H1 (cell line): ENCODE measurements around the gene ST6GALNAC4. TPM values are rescaled to one million over a fixed set of nuclear protein-coding genes. Genes with fewer than 3 reads are reported as not detected.

Experiments used
- CTCF ChIA-PET: fragments of 300-600 bp; sonication (Branson Sonifier 250); formaldehyde crosslinking; loops from one replicate; lab custom pipeline; 2021; ENCODE audit not compliant: partially characterized antibody; lab: Charles Lee
- POLR2A ChIA-PET: fragments of 300-600 bp; sonication (Branson Sonifier 250); formaldehyde crosslinking; loops from one replicate; lab custom pipeline; 2021; ENCODE audit warnings: inconsistent platforms; ENCODE audit not compliant: partially characterized antibody; lab: Charles Lee
- DNase-seq, 2 experiments: peaks; one replicate each; pipeline versions ENCODE4 v3.0.0 to v3.0.0-alpha.2; 2010 to 2022; ENCODE audit warnings: low spot score in 2 of 2, low read depth in 1 of 2, mixed read lengths in 1 of 2
- FAIRE-seq: peaks from 2 replicates; lab custom pipeline; 2011; peaks lifted over from hg19 to GRCh38; lab: Jason Lieb, UNC
- H2AFZ ChIP-seq: 2 replicates; pipeline ENCODE4 v1.8.1; 2012; ENCODE audit warnings: low read length, inconsistent platforms
- H2AK5ac ChIP-seq: 2 replicates; pipeline ENCODE4 v1.6.1; 2013; ENCODE audit warnings: low read depth, low read length
- H2BK120ac ChIP-seq: replicated peaks from 2 replicates; pipeline ENCODE3; 2013; ENCODE audit warnings: low read depth, low read length, inconsistent platforms
- H2BK12ac ChIP-seq: 2 replicates; pipeline ENCODE4 v1.6.1; 2013; ENCODE audit warnings: low read depth, low read length
- H2BK15ac ChIP-seq: 2 replicates; pipeline ENCODE4 v1.6.1; 2013; ENCODE audit warnings: low read length
- H2BK20ac ChIP-seq: 2 replicates; pipeline ENCODE4 v1.6.1; 2013; ENCODE audit warnings: low read length
- H2BK5ac ChIP-seq: 2 replicates; pipeline ENCODE4 v1.6.1; 2013; ENCODE audit warnings: low read depth, low read length
- H3K14ac ChIP-seq: 2 replicates; pipeline ENCODE4 v1.6.1; 2013; ENCODE audit warnings: inconsistent platforms; ENCODE audit not compliant: insufficient read length
- H3K18ac ChIP-seq: 2 replicates; pipeline ENCODE4 v1.6.1; 2013; ENCODE audit warnings: low read length; ENCODE audit errors: extremely low read depth
- H3K23ac ChIP-seq: 2 replicates; pipeline ENCODE4 v1.6.1; 2013; ENCODE audit warnings: inconsistent platforms; ENCODE audit not compliant: insufficient read length
- H3K23me2 ChIP-seq: 2 replicates; pipeline ENCODE4 v1.6.1; 2013; ENCODE audit warnings: low read depth, low read length
- H3K27ac ChIP-seq: 2 replicates; pipeline ENCODE4 v1.6.1; 2011; ENCODE audit warnings: low read depth, low read length, inconsistent platforms
- H3K27me3 ChIP-seq, 4 experiments: replicated peaks in 1 of 4; 1 replicate in 1 of 4; 2 replicates in 3 of 4; pipeline versions ENCODE4 v1.6.1 to v1.8.1; 2011 to 2013; ENCODE audit warnings: low read length in 3 of 4, mild to moderate bottlenecking in 3 of 4, inconsistent platforms in 2 of 4, mixed read lengths in 2 of 4, moderate library complexity in 1 of 4; ENCODE audit not compliant: control insufficient read depth in 3 of 4, insufficient read depth in 3 of 4; ENCODE audit errors: extremely low read depth in 1 of 4
- H3K36me3 ChIP-seq, 4 experiments: 2 replicates each; pipeline versions ENCODE4 v1.6.1 to v1.8.1; 2011 to 2013; ENCODE audit warnings: mild to moderate bottlenecking in 4 of 4, low read length in 3 of 4, moderate library complexity in 2 of 4, control low read depth in 1 of 4, inconsistent platforms in 1 of 4; ENCODE audit not compliant: insufficient read depth in 4 of 4, control insufficient read depth in 2 of 4
- H3K4ac ChIP-seq: replicated peaks from 2 replicates; pipeline ENCODE3; 2013; ENCODE audit warnings: low read length, low read depth, mixed read lengths, inconsistent platforms; ENCODE audit not compliant: insufficient read length
- H3K4me1 ChIP-seq, 4 experiments: replicated peaks in 1 of 4; 1 replicate in 1 of 4; 2 replicates in 3 of 4; pipeline versions ENCODE4 v1.6.1 to v1.8.1; 2011 to 2013; ENCODE audit warnings: low read length in 3 of 4, inconsistent platforms in 2 of 4, mixed read lengths in 1 of 4; ENCODE audit not compliant: insufficient read depth in 4 of 4, control insufficient read depth in 3 of 4
- H3K4me2 ChIP-seq, 2 experiments: 2 replicates each; pipeline versions ENCODE4 v1.6.1 to v1.8.1; 2011 to 2013; ENCODE audit warnings: low read depth in 2 of 2, low read length in 2 of 2, control low read depth in 1 of 2, inconsistent platforms in 1 of 2, mild to moderate bottlenecking in 1 of 2; ENCODE audit not compliant: insufficient read depth in 1 of 2
- H3K4me3 ChIP-seq, 4 experiments: fragments of 200-600, 300-600 bp in 1 of 4; sonication (generic), shearing (Covaris generic), sonication (Bioruptor Twin) in 1 of 4; 2 replicates each; pipeline versions ENCODE4 v1.5.1 to v1.8.1; 2011 to 2016; ENCODE audit warnings: low read length in 4 of 4, low read depth in 3 of 4, control low read depth in 2 of 4, inconsistent platforms in 2 of 4, mild to moderate bottlenecking in 2 of 4, mixed read lengths in 1 of 4, moderate library complexity in 1 of 4; ENCODE audit not compliant: insufficient read depth in 2 of 4; ENCODE audit errors: extremely low read depth in 1 of 4
- H3K56ac ChIP-seq: replicated peaks from 2 replicates; pipeline ENCODE3; 2013; ENCODE audit warnings: low read depth, mild to moderate bottlenecking, mixed read lengths, low read length, inconsistent platforms; ENCODE audit not compliant: insufficient read length
- H3K79me1 ChIP-seq: 2 replicates; pipeline ENCODE4 v1.6.1; 2013; ENCODE audit warnings: low read depth, low read length, control low read depth
- H3K79me2 ChIP-seq, 2 experiments: 2 replicates each; pipeline versions ENCODE4 v1.6.1 to v1.8.1; 2012 to 2013; ENCODE audit warnings: low read length in 2 of 2, mild to moderate bottlenecking in 2 of 2, inconsistent platforms in 1 of 2; ENCODE audit not compliant: insufficient read depth in 2 of 2, control insufficient read depth in 1 of 2
- H3K9ac ChIP-seq, 4 experiments: replicated peaks in 1 of 4; 1 replicate in 1 of 4; 2 replicates in 3 of 4; pipeline versions ENCODE4 v1.6.1 to v1.8.1; 2011 to 2013; ENCODE audit warnings: low read depth in 3 of 4, low read length in 3 of 4, control low read depth in 2 of 4, mild to moderate bottlenecking in 2 of 4, moderate library complexity in 2 of 4, inconsistent platforms in 1 of 4; ENCODE audit errors: extremely low read depth in 1 of 4
- H3K9me3 ChIP-seq, 2 experiments: 2 replicates each; pipeline versions ENCODE4 v1.6.1 to v1.8.1; 2012 to 2013; ENCODE audit warnings: mild to moderate bottlenecking in 2 of 2, moderate library complexity in 2 of 2, control low read depth in 1 of 2, inconsistent platforms in 1 of 2, low read depth in 1 of 2, low read length in 1 of 2, mixed read lengths in 1 of 2; ENCODE audit not compliant: insufficient read depth in 2 of 2
- H4K20me1 ChIP-seq, 2 experiments: replicated peaks in 1 of 2; 2 replicates each; pipeline versions ENCODE3 to v1.8.1; 2011 to 2013; ENCODE audit warnings: inconsistent platforms in 2 of 2, low read length in 2 of 2, mild to moderate bottlenecking in 1 of 2; ENCODE audit not compliant: insufficient read depth in 2 of 2, control insufficient read depth in 1 of 2
- H4K5ac ChIP-seq: 2 replicates; pipeline ENCODE4 v1.6.1; 2013; ENCODE audit warnings: low read length, low read depth, mixed read lengths, inconsistent platforms; ENCODE audit not compliant: insufficient read length
- H4K8ac ChIP-seq: 2 replicates; pipeline ENCODE4 v1.8.0; 2013; ENCODE audit warnings: mild to moderate bottlenecking, moderate library complexity, low read length, inconsistent platforms; ENCODE audit not compliant: insufficient read depth; ENCODE audit errors: extremely low read depth
- H4K91ac ChIP-seq: replicated peaks from 2 replicates; pipeline ENCODE3; 2013; ENCODE audit warnings: low read length, mixed read lengths, inconsistent platforms; ENCODE audit not compliant: insufficient read length
- CBX5 ChIP-seq: fragments of 300-800, 300-1000 bp; sonication (generic); IDR thresholded peaks from 2 replicates; pipeline ENCODE4 v1.7.1; 2016; ENCODE audit warnings: antibody characterized with exemption, low read length, low read depth
- CEBPB ChIP-seq: IDR thresholded peaks from 2 replicates; pipeline ENCODE4 v1.6.1; 2012; ENCODE audit warnings: low read depth, low read length
- KDM5A ChIP-seq: fragments of 200-600 bp; IDR thresholded peaks from 2 replicates; pipeline ENCODE4 v1.7.1; 2012; ENCODE audit warnings: mild to moderate bottlenecking, low read length, inconsistent platforms, mixed read lengths
- NANOG ChIP-seq: IDR thresholded peaks from 2 replicates; pipeline ENCODE4 v1.6.1; 2011; ENCODE audit warnings: low read length, low read depth, mild to moderate bottlenecking, inconsistent platforms; ENCODE audit not compliant: insufficient read depth, poor library complexity, severe bottlenecking
- NRF1 ChIP-seq: IDR thresholded peaks from 2 replicates; pipeline ENCODE4 v1.6.1; 2011; ENCODE audit warnings: mild to moderate bottlenecking, low read depth, low read length, improper control_type of control experiment
- PHF8 ChIP-seq: fragments of 200-600 bp; sonication (generic); conservative IDR thresholded peaks from 2 replicates; pipeline ENCODE4 v1.7.1; 2012; ENCODE audit warnings: low read depth, mild to moderate bottlenecking, inconsistent platforms, low read length, moderate library complexity
- RXRA ChIP-seq: IDR thresholded peaks from 2 replicates; pipeline ENCODE4 v1.6.1; 2011; ENCODE audit warnings: low read depth, mild to moderate bottlenecking, low read length, moderate library complexity; ENCODE audit not compliant: insufficient read depth
- SAP30 ChIP-seq: fragments of 300-600 bp; sonication (generic); IDR thresholded peaks from 2 replicates; pipeline ENCODE4 v1.7.1; 2012; ENCODE audit warnings: low read length, moderate library complexity, mild to moderate bottlenecking, inconsistent platforms; ENCODE audit not compliant: insufficient read depth, insufficient replicate concordance
- TEAD4 ChIP-seq: IDR thresholded peaks from 2 replicates; pipeline ENCODE4 v1.6.1; 2012; ENCODE audit warnings: low read depth, low read length, inconsistent platforms, mixed read lengths
- WGBS, 2 experiments: shearing (Covaris generic) in 1 of 2; methylation state at CpG; one replicate each; pipeline versions ENCODE4 v1.1.6 to v1.1.7; 2013 to 2015; ENCODE audit warnings: low lambda C conversion rate in 2 of 2, mixed read lengths in 2 of 2, inconsistent platforms in 1 of 2, low coverage in 1 of 2, missing lambda C conversion rate in 1 of 2; ENCODE audit not compliant: insufficient replicate concordance in 2 of 2, insufficient coverage in 1 of 2, insufficient read length in 1 of 2; ENCODE audit errors: extremely low coverage in 1 of 2, missing lambda C conversion rate in 1 of 2; 5-methylcytosine and 5-hydroxymethylcytosine counted together
- polyA plus RNA-seq, 7 experiments: library from polyadenylated mRNA; depleted of rRNA in 3 of 7; stranded (reverse) in 5 of 7; unstranded in 2 of 7; fragments of >200 nt in 5 of 7; fragments of 200-250 nt in 2 of 7; gene quantifications; 1 replicate in 5 of 7; 2 replicates in 1 of 7; 4 replicates in 1 of 7; pipeline versions ENCODE4 v1.2.1 to v1.2.3, GENCODE V29; 2011 to 2013; ENCODE audit warnings: missing spikeins in 2 of 7, mixed read lengths in 2 of 7
- total RNA-seq: library from RNA; stranded (reverse); fragmentation: NEBNext Ultra II Directional; extraction: Animal tissue kit (Norgen Biotek cat#: 25700); gene quantifications from 2 replicates; pipeline ENCODE4 v1.2.1, GENCODE V29; 2021
- TF ChIP-seq, protein P1 (sequence below): IDR thresholded peaks from 2 replicates; pipeline ENCODE4 v1.6.1; 2012; ENCODE audit warnings: inconsistent platforms

Gene ST6GALNAC4
- total and polyA plus RNA-seq, 2 of the 8 experiments (the other 6 are each of a cell fraction or from before 2014, with no cell fraction given), result 21.8 to 34.1 TPM

DNA sequence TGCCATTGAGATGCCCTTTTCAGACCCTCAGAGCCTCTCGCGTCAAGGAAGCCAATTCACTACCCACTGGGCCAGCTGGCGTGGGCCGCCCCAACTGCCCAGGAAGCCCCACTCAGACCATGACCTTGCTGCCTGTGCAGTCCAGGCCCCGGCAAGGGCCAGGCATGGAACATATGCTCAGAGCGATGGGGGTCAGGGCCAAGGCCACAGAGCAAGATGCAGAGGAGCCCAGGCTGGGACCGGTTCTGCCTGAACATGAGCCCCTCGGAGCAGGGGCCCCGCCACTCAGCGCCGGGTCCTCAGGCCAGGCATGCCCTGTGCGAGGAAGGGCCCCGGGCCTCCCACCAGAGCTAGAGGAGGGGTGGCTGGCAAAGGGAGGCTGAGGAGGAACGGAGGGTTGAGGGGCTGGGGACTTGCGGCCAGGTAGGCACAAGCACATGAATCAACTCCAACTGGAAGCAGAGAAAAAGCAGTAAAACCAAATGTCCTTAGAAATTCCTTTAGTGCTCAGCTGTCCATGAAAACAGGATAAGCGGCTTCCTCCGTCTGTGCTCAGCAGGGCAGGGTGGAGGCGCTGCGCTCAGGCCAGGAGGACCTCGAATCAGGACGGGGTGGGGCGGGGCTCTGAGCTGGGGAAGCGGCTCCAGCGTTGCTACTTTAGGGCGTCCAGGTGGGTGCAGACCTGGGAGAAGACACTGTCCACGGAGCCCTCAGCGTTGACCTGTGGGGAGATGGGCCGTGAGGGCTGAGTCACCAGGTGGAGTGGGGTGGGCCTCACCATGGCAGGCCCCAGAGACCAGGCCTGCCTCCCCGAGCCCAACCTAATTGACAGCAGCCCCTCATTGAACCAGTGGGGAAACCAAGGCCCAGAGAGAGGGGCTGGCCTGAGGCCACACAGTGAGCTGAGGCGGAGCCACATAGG, 49.2 kb downstream of the ST6GALNAC4 start:
- no peak overlapping the region for H3K56ac ChIP-seq
- H2BK120ac ChIP-seq, result no peak overlapping the region
- H2AFZ ChIP-seq, result no peak overlapping the region
- H3K27me3 ChIP-seq, result no peaks in the 10 kb centered on the region; a peak in 1 of 7 replicates
- ChIA-PET CTCF (interaction anchor here (0.7 to 9.2 kb wide), 22 partner anchors 9 to 378 kb away, joined by 3 to 116 read pairs (median 6); partner anchors contain the start of genes ENG, PTRH1, TOR2A and TTC16), POLR2A (interaction anchor here (0.9 to 1.1 kb wide), 2 partner anchors 10 to 28 kb away, joined by 3 read pairs; no protein-coding TSS in a partner anchor)
- H3K14ac ChIP-seq, result no peak overlapping the region
- no peak overlapping the region for H4K91ac ChIP-seq
- H3K27ac ChIP-seq, result no peak overlapping the region
- no peak overlapping the region for H3K4me2 ChIP-seq
- H2BK12ac ChIP-seq, result no peak overlapping the region; the same call in 1 of the 2 replicates
- H3K4me1 ChIP-seq, result peaks cover 0 to 8% (median 2%) of the 10 kb centered on the region in 4 experiments; a peak in 1 of 7 replicates
- H2BK5ac ChIP-seq, result 0 out of 2 replicates have a peak overlapping the region, but pooled peaks have one; percentile 30
- H2BK15ac ChIP-seq, result no peak overlapping the region
- DNase-seq (no peak), FAIRE-seq (no peak)
- TF ChIP-seq CBX5, result no peak
- no peak for TF ChIP-seq NRF1
- no peak for TF ChIP-seq RXRA
- no peak for TF ChIP-seq SAP30
- TF ChIP-seq KDM5A, result no peak
- no peak for TF ChIP-seq TEAD4
- TF ChIP-seq, protein P1, sequence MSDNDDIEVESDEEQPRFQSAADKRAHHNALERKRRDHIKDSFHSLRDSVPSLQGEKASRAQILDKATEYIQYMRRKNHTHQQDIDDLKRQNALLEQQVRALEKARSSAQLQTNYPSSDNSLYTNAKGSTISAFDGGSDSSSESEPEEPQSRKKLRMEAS, result no peak
- TF ChIP-seq CEBPB, result no peak
- no peak for TF ChIP-seq NANOG
- TF ChIP-seq PHF8, result no peak
- peak overlapping the region in 1 of 4 experiments; percentile 27; a peak in 2 of 7 replicates for H3K9ac ChIP-seq
- no peak overlapping the region for H3K23ac ChIP-seq
- WGBS, 2 experiments, result 83% methylated on average over 27 of the region's 30 CpGs; no CpG with 5 or more reads in 1 of the 2 experiments
- H4K5ac ChIP-seq, result no peak overlapping the region
- no peak overlapping the region for H3K4ac ChIP-seq
- H3K23me2 ChIP-seq, result peaks cover 4% of the 10 kb centered on the region; the same call in 1 of the 2 replicates
- H2AK5ac ChIP-seq, result no peak overlapping the region
- H3K79me1 ChIP-seq, result no peaks in the 10 kb centered on the region; the same call in 1 of the 2 replicates
- no peak overlapping the region for H3K4me3 ChIP-seq
- H3K18ac ChIP-seq, result no peak overlapping the region
- peaks cover 0 to 7% of the 10 kb centered on the region in 2 experiments for H4K20me1 ChIP-seq
- no peaks in the 10 kb centered on the region for H3K79me2 ChIP-seq
- H4K8ac ChIP-seq, result peak overlapping the region; percentile 82; the same call in 1 of the 2 replicates
- no peak overlapping the region for H2BK20ac ChIP-seq
- H3K36me3 ChIP-seq, result no peaks in the 10 kb centered on the region
- H3K9me3 ChIP-seq, result no peaks in the 10 kb centered on the region
